ENCODE measurements around the gene DPH5.
"Not testable (repeated sequence)": the region's sequence is repeated elsewhere in the genome, so short reads cannot be mapped to it uniquely, and the experiment has no call there.

Gene DPH5, protein sequence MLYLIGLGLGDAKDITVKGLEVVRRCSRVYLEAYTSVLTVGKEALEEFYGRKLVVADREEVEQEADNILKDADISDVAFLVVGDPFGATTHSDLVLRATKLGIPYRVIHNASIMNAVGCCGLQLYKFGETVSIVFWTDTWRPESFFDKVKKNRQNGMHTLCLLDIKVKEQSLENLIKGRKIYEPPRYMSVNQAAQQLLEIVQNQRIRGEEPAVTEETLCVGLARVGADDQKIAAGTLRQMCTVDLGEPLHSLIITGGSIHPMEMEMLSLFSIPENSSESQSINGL

DNA sequence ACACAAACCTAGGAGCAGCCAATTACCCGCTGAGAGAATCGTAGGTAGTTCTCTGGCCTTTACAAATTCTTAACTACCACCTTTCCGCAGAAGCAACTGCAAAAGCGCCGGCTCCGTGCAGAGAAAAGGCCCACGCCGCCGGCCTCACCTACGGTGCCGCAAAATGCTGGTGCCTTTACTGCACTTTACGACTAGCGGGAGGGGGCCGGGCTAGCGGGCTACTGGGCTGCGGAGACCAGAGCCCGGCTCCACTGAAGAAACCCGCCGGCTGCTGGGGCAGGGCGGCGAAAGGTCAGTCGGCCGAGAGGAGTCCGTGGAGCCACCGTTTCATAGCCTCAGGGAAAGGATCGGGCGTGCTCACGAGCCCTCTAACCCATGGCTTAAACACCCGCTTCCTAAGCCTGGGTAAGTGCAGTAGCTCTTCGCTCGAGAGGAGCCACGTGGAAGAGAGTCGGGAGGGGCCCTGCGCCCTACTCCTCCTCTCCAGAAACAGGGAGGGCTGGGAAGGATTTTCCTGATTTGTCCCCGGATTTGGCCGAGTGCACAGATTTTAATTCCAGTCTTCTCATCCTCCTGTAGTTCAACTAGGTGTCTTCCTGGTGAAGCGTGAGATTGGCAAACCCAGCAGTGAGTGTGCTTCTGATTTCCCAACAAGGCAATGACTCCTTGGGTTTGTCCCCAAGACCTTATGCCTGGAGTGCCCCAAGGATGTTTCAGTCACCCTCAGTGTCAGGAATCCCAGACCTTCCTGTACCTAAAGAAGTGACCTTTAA is at the start of gene DPH5:
Gene DPH5 (minus strand): TSS at position 128 of the 773 bp plus-strand sequence. CDS start 341 bp downstream, outside the sequence.
- peak; percentile 95 for DNase-seq (ENCODE audit: low read depth, low spot score)

DNA sequence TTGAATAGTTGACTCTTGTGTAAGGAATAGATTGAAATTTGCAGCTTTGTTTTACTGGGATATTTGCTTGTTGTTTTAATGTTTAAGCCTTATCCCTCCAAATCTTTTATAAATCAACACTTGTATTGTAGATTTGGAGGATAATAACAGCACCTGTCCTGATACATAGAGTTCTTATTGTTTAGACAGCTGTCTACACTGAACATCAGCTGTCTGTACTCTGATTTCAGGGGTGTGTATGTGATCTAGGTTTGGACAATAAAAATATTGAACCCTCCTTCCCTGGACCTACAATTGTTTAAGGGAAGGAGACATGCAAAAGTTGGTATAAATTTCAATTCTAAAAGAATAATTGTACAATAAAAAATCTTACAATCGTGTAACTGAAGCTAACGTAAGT is 48.3 kb upstream of the DPH5 start:
- DNase-seq (ENCODE audit: low read depth, low spot score) = no peak

DNA sequence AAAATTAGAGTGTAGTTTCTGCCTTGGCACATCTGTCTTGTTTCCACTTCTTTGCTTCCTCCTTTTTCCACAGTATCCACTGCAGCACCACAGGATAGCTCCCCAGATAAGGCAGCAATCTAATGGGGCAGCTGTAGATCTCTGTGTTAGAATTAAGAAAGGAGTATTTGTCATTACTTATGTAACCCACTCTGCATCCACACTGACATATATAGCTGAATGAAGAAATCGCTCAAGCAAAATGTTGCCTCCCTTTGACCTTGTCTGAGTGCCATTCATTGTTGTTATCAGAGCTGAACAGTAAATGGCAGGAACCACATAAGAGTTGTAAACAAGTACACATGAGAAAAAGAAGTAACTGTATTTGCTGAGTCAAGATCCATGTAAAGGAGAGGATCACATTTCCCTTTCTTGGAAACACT is 45.9 kb upstream of the DPH5 start:
- no peak for DNase-seq (ENCODE audit: low read depth, low spot score)

DNA sequence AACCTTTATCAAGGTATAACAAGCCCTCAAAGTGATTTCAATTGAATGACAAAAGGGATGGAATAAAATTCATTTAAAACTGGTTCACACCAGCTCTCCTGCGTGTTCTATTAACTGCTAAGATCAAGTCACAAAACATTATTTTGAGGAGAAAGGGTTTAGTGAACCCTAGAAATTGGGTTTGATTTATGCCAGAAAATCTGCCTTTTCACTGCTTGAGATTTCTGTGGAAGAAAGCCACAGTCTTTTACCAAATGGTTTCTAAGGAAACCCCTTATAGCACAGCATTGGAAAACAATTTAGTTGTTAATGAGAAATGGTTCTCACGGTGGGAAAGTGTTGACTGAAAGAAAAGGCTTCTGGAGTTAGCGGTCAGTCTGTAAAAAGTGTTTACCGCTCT is 43.6 kb upstream of the DPH5 start:
- peak; percentile 34 for DNase-seq (ENCODE audit: low read depth, low spot score)

DNA sequence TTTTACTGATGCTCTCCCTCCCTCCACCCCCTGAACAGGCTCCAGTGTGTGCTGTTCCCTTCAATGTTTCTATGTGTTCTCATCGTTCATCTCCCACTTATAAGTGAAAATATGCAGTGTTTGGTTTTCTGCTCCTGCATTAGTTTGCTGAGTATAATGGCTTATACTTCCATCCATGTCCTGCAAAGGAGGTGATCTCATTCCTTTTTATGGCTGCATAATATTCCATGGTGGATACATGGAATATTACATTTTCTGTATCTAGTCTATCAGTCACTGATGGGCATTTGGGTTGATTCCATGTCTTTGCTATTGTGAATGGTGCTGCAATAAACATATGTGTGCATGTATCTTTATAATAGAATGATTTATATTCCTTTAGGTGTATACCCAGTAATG is 41.4 kb upstream of the DPH5 start:
- DNase-seq (ENCODE audit: low read depth, low spot score) = not testable (repeated sequence)

DNA sequence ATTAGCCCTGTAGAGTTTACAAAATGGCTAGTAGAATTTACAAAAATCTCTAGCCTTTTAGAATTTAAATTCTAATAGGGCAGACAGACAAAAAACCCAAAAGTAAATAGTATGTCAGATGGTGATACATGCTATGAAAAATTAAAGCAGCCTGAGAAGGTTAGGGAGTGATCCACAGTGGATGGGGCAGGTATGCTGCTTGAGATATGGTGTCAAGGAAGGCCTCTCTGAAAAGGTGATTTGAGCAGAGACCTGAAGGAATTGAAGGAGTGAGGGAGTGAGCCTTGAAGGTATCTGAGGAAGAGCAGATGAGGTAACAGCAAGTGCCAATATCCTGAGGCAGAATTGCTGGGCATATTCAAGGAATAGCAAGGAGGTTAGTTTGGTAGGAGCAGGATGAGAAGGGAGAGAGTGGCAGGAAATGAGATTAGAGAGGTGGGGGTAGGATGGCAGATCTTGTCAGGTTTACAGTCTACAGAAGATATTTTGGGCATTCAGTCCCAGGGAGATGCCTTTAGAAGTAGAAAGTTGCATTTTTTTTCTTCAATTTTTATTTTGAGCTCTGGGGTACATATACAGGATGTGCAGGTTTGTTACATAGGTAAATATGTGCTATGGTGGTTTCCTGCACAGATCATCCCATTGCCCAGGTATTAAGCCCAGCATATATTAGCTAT is 40.8 kb upstream of the DPH5 start:
- DNase-seq (ENCODE audit: low read depth, low spot score) = no peak

DNA sequence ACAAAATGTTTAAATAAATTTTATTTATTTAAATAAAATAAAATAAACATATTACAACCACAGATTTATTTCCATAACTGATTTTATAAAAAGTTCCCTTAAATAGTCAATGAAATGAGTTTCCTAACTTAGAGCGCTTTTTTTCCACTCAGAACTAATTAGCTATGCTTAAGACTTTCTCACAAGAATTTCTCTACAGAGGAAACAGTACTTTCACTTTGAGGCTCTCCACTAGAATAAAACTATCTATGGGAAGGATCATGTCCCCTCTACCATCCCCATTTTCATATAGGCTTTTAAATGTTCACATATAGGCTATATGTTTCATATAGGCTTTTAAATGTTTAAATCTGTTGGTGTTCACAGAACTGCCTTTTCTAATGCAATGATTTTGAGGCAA is 40.0 kb upstream of the DPH5 start:
- no peak for DNase-seq (ENCODE audit: low read depth, low spot score)

- DNase-seq (ENCODE audit: low read depth, low spot score) = no peak
Observed at GRCh38 chr1:101064697-101065096, 39.1 kb upstream of the DPH5 start.

DNA sequence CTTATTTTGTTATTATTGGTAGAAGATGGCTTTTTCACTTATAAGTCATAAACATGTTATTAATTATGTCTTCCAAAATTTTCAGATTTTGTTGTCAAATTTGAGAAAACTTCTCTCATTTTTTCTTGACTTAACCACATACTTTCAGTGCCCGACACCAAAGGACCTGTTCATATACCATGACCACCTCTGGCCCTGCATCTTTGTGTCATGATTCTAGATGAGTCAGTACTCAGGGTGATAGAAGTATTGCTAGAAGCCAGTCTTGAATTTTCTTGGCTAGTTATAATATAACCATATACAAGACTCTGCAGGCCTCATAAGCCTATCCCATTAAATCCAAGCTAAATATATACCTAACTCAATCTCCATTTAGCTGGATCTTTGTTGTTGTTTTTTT is 35.4 kb upstream of the DPH5 start:
- DNase-seq (ENCODE audit: low read depth, low spot score) = no peak

- DNase-seq (ENCODE audit: low read depth, low spot score) = no peak
Observed at GRCh38 chr1:101059945-101060542, 34.5 kb upstream of the DPH5 start.

DNA sequence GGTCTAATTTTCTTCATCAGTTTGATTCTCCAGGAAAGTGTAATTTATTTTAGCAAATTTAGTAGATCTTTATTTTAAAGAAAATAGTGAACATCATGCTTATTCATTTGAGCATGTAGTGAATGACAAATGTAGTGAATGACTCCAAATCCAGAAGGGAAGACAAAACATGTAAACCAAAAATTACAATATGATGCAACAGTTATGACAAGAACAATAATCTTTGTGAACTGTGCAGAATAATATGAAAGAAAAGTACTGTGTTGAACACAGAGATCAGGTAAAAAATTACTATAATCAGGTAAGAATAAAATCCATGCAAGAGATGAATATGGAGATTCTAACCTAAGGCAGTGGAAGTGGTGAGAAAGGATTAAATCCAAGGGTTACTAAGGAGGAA is 30.0 kb upstream of the DPH5 start:
- no peak for DNase-seq (ENCODE audit: low read depth, low spot score)

DNA sequence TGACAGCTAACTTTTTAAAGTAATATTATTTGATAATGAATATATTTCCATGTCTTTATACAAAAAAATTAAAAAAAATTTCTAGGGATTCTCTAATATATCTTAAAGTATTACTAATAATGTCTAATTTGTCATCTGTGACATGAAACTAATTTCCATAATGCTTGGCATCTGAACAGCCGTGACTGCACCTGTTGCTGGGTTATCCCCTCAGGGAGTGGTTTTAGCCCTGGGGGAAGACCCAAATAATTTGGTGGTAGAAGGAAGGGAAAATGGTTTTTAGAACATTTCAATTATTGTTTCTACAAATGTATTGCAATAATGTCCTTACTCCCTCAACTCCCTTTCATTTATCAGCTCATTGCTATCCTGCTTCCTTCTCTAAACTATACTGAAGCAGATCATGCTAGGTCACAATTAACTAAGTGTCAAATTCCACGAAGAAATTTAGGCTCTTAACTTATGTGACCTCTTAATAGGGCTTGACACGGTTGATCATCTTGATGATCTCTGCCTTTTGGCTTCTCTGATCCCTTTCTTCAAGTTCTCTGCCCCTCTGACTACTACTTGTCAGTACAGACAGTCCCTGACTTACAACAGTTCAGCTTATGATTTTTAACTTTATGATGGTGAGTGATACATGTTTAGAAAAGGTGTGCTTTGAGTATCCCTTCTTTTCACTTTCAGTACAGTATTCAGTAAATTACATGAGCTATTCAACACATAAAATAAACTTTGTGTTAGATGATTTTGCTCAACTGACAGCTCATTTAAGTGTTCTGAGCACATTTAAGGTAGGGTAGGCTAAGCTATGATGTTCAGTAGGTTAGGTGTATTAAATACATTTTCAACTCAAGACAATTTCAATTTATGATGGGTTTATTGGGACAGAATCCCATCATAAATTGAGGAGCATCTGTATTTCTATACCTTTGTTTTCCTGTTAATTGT is 26.4 kb upstream of the DPH5 start:
- DNase-seq (ENCODE audit: low read depth, low spot score) = no peak

DNA sequence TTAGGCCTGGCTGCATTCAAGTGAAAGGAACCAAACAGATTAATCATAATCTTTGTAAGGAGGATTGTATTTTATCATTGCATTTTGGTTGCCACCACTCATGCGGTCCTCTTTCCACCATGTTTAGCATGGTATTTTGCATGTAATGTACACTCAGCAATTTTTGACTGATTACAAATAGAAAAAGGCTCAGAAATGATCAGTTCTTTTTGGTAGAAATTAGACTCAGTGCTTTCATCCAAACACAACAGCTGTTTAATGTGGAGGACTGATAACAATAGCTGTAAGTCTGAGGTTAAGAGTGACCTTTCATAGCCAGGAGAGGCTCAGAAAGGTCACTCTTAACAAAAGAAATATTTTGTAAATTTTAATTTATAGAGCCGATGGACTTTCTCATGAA is 25.3 kb upstream of the DPH5 start:
- DNase-seq (ENCODE audit: low read depth, low spot score) = no peak

GRCh38 chr1:101044749-101045148 is 19.2 kb upstream of the DPH5 start:
- DNase-seq (ENCODE audit: low read depth, low spot score) = no peak

GRCh38 chr1:101044259-101044658 is 18.7 kb upstream of the DPH5 start:
- DNase-seq (ENCODE audit: low read depth, low spot score) = no peak

- peak; percentile 78 for DNase-seq (ENCODE audit: low read depth, low spot score)
Observed at GRCh38 chr1:101043776-101044175, 18.2 kb upstream of the DPH5 start.

- no peak for DNase-seq (ENCODE audit: low read depth, low spot score)
Observed at GRCh38 chr1:101041300-101041699, 15.7 kb upstream of the DPH5 start.

GRCh38 chr1:101040666-101041065 is 15.1 kb upstream of the DPH5 start:
- no peak for DNase-seq (ENCODE audit: low read depth, low spot score)

DNA sequence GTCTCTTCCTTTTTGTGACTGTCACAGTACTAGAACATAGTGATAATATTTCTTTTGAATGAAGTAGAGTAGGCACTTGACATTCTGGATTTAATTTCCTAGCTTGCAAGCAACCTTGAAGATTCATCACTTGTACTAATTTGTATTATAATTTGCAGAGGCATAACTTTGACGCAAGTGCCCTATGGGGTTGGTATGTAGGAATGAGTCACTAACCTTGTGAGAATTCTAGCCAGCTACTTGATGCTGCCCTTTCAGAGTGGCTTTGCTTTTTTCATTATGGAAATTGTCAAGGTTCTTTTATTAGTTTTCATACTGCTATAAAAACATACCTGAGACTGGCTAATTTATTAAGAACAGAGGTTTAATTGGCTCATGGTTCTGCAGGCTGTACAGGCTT is 13.7 kb upstream of the DPH5 start:
- DNase-seq (ENCODE audit: low read depth, low spot score) = peak; percentile 43

GRCh38 chr1:101037316-101037715 is 11.7 kb upstream of the DPH5 start:
- no peak for DNase-seq (ENCODE audit: low read depth, low spot score)

DNA sequence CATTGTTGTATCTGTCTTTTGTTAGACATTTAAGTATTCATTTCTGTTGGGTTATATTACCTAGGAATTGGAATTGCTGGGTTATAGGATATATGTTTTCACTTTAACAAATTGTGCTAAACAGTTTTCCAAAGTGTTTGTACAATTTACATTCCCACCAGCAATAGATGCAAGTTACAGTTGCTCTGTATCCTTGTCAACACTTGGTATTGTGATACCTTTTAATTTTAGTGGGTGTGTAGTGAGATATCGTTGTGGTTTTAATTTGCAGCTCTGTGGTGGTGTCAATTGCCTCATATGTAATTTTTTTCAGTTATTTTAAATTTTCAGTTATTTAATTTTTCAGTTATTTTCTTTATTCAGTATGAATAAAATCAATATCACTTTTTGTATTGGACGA is 7.4 kb upstream of the DPH5 start:
- no peak for DNase-seq (ENCODE audit: low read depth, low spot score)

All from astrocyte of the hippocampus (primary cell).